GM18907 (cell line): ENCODE measurements around the gene PCSK4.
"Not testable (repeated sequence)": the region's sequence is repeated elsewhere in the genome, so short reads cannot be mapped to it uniquely, and the experiment has no call there.

Source experiments
- ATAC-seq: cut with Tn5 transposase; IDR thresholded peaks from one replicate; pipeline ENCODE4 v1.9.1; 2021; ENCODE audit warnings: mild to moderate bottlenecking, moderate library complexity; ENCODE audit not compliant: unreplicated experiment

Gene PCSK4

GRCh38 chr19:1505991-1506881 is 16.1 kb upstream of the PCSK4 start:
- ATAC-seq, result no peak

- no peak for ATAC-seq
Observed at GRCh38 chr19:1505012-1505411, 14.9 kb upstream of the PCSK4 start.

- no peak for ATAC-seq
Observed at GRCh38 chr19:1503925-1504773, 14.0 kb upstream of the PCSK4 start.

- ATAC-seq, result no peak
Observed at GRCh38 chr19:1503089-1503924, 13.2 kb upstream of the PCSK4 start.

- ATAC-seq, result no peak
Observed at GRCh38 chr19:1502433-1503088, 12.4 kb upstream of the PCSK4 start.

GRCh38 chr19:1501200-1501595 is 11.0 kb upstream of the PCSK4 start:
- ATAC-seq, result no peak

- not testable (repeated sequence) for ATAC-seq
Observed at GRCh38 chr19:1499231-1499630, 9.1 kb upstream of the PCSK4 start.

- no peak for ATAC-seq
Observed at GRCh38 chr19:1497578-1498235, 7.6 kb upstream of the PCSK4 start.

- no peak for ATAC-seq
Observed at GRCh38 chr19:1496714-1497577, 6.8 kb upstream of the PCSK4 start.

- no peak for ATAC-seq
Observed at GRCh38 chr19:1495799-1496713, 5.9 kb upstream of the PCSK4 start.

- ATAC-seq, result no peak
Observed at GRCh38 chr19:1495051-1495798, 5.1 kb upstream of the PCSK4 start.

- ATAC-seq, result no peak
Observed at GRCh38 chr19:1494115-1494815, 4.1 kb upstream of the PCSK4 start.

- no peak for ATAC-seq
Observed at GRCh38 chr19:1492474-1493006, 2.4 kb upstream of the PCSK4 start.

GRCh38 chr19:1491849-1492170 is 1.7 kb upstream of the PCSK4 start:
- no peak for ATAC-seq

- ATAC-seq, result no peak
Observed at GRCh38 chr19:1491114-1491848, 1.1 kb upstream of the PCSK4 start, which contains the start of gene REEP6. TSS of gene REEP6 (plus strand) at chr19:1491181. CDS start at chr19:1491270, 89 bp downstream.
